Stimulated activated CD8-positive, alpha-beta memory T cell treated with anti-CD3 and anti-CD28 coated beads, Interleukin-2, amount 100 ng/mL, for 48 hours (primary cell): ENCODE results near the gene NFIC.
"Not testable (repeated sequence)": the region's sequence is repeated elsewhere in the genome, so short reads cannot be mapped to it uniquely, and the experiment has no call there.

Source experiments
- DNase-seq, 2 donors: peaks; one replicate each; pipeline ENCODE4 v3.0.0-alpha.2; 2020; ENCODE audit warnings: low read depth in 2 of 2

NFIC gene

GRCh38 chr19:3365836-3366752, at the start of gene NFIC:
TSS of gene NFIC (plus strand) at chr19:3366583. CDS start at chr19:3366637, 54 bp downstream.
- no peak for DNase-seq

GRCh38 chr19:3316659-3317207, 49.6 kb upstream of the NFIC start:
- no peak for DNase-seq

- no peak for DNase-seq
Observed at GRCh38 chr19:3319643-3320353, 46.6 kb upstream of the NFIC start.

- no peak for DNase-seq
Observed at GRCh38 chr19:3320354-3320670, 46.1 kb upstream of the NFIC start.

GRCh38 chr19:3320853-3321252, 45.5 kb upstream of the NFIC start:
- no peak for DNase-seq

GRCh38 chr19:3321696-3322095, 44.7 kb upstream of the NFIC start:
- DNase-seq, result no peak

- DNase-seq, result no peak
Observed at GRCh38 chr19:3322199-3322978, 44.0 kb upstream of the NFIC start.

GRCh38 chr19:3323026-3323425, 43.4 kb upstream of the NFIC start:
- no peak for DNase-seq

- DNase-seq, result no peak
Observed at GRCh38 chr19:3323658-3324057, 42.7 kb upstream of the NFIC start.

GRCh38 chr19:3324405-3324856, 42.0 kb upstream of the NFIC start:
- peak; percentile 76 to 85 for DNase-seq

- DNase-seq, result no peak
Observed at GRCh38 chr19:3325451-3325850, 40.9 kb upstream of the NFIC start.

GRCh38 chr19:3328743-3329142, 37.6 kb upstream of the NFIC start:
- DNase-seq, result no peak

- DNase-seq, result no peak
Observed at GRCh38 chr19:3330047-3330446, 36.3 kb upstream of the NFIC start.

- DNase-seq, result not testable (repeated sequence)
Observed at GRCh38 chr19:3332232-3332631, 34.2 kb upstream of the NFIC start.

- no peak for DNase-seq
Observed at GRCh38 chr19:3333020-3333583, 33.3 kb upstream of the NFIC start.

- DNase-seq, result no peak
Observed at GRCh38 chr19:3333662-3334061, 32.7 kb upstream of the NFIC start.

GRCh38 chr19:3334749-3335430, 31.5 kb upstream of the NFIC start:
- DNase-seq, result not testable (repeated sequence)

GRCh38 chr19:3335431-3336350, 30.7 kb upstream of the NFIC start:
- no peak for DNase-seq

GRCh38 chr19:3336351-3336679, 30.1 kb upstream of the NFIC start:
- DNase-seq, result no peak
